ENCODE data around the gene GAB1.

DNA sequence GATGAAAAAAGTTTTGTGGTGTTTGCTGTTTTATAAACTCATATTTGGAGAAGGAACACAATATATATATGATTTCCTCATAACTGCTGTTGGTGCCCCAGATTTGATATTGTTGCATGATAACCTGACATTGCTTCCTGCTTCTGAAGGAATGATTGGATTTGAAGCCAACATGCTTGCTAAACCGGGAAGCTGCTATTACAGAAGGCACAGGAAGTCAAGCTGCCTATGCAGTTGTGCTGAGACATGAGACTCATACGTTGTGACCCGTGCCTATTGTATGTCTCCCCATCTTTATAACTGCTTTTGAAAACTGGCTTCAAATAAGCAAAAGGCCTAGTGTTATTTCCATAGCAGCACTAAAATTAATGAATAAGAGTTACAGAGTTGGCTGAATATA is 32.9 kb downstream of the GAB1 start:
- TF ChIP-seq, protein P1, sequence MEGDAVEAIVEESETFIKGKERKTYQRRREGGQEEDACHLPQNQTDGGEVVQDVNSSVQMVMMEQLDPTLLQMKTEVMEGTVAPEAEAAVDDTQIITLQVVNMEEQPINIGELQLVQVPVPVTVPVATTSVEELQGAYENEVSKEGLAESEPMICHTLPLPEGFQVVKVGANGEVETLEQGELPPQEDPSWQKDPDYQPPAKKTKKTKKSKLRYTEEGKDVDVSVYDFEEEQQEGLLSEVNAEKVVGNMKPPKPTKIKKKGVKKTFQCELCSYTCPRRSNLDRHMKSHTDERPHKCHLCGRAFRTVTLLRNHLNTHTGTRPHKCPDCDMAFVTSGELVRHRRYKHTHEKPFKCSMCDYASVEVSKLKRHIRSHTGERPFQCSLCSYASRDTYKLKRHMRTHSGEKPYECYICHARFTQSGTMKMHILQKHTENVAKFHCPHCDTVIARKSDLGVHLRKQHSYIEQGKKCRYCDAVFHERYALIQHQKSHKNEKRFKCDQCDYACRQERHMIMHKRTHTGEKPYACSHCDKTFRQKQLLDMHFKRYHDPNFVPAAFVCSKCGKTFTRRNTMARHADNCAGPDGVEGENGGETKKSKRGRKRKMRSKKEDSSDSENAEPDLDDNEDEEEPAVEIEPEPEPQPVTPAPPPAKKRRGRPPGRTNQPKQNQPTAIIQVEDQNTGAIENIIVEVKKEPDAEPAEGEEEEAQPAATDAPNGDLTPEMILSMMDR (IDR thresholded peaks at IDR 0.05), result no peak
- TF ChIP-seq POLR2A (IDR thresholded peaks at IDR 0.05), result no peak

Measured in esophagus squamous epithelium (tissue), 4 donors.